GM12873 (cell line): ENCODE results near the gene PARVB.

Experiments
- CTCF ChIP-seq: IDR thresholded peaks from 2 replicates; pipeline ENCODE4 v1.5.1; 2012; ENCODE audit warnings: low read depth, mild to moderate bottlenecking, moderate library complexity, low read length, control low read depth; ENCODE audit not compliant: insufficient read depth; ENCODE audit errors: missing control alignments

The PARVB gene

GRCh38 chr22:44037519-44038375 is 13.6 kb downstream of the PARVB start:
- no peak for TF ChIP-seq CTCF

- no peak for TF ChIP-seq CTCF
Measured at GRCh38 chr22:44039566-44040171, 15.6 kb downstream of the PARVB start.

- TF ChIP-seq CTCF, result no peak
Measured at GRCh38 chr22:44042249-44043218, 18.4 kb downstream of the PARVB start.

GRCh38 chr22:44045145-44045544 is 21.0 kb downstream of the PARVB start:
- TF ChIP-seq CTCF, result no peak

- TF ChIP-seq CTCF, result no peak
Measured at GRCh38 chr22:44046485-44047141, 22.5 kb downstream of the PARVB start.

GRCh38 chr22:44047891-44048301 is 23.8 kb downstream of the PARVB start:
- TF ChIP-seq CTCF, result no peak
